ENCODE data around the gene TCF15. TPM values are rescaled to one million over a fixed set of nuclear protein-coding genes. Genes with fewer than 3 reads are reported as not detected.
A peak's percentile ranks its signal among the peaks of the same experiment; 100 is the strongest.

The TCF15 gene
- total and polyA plus RNA-seq, 2 of the 13 experiments (the other 11 are each of a cell fraction or from before 2014, with no cell fraction given): not detected

- TF ChIP-seq NCOA2 (CRISPR knock-in tag; IDR thresholded peaks at IDR 0.05) (no peak), CCAR2 (optimal IDR thresholded peaks at IDR 0.05; ENCODE audit: low read depth, low read length) (no peak), SRF (IDR thresholded peaks at IDR 0.05; ENCODE audit: low read depth, low read length) (0 out of 2 replicates have a peak, but pooled peaks have one; percentile 22), HOXD1 (CRISPR knock-in tag; IDR thresholded peaks at IDR 0.05) (peak; percentile 7; the same call in 1 of the 2 replicates), ZSCAN22 (CRISPR knock-in tag; IDR thresholded peaks at IDR 0.05) (no peak), MXD4 (CRISPR knock-in tag; IDR thresholded peaks at IDR 0.05) (peak; percentile 79), ZNF44 (CRISPR knock-in tag; IDR thresholded peaks at IDR 0.05) (no peak), SMYD3 (CRISPR knock-in tag; IDR thresholded peaks at IDR 0.05) (no peak), ATAD3A (CRISPR knock-in tag; IDR thresholded peaks at IDR 0.05) (no peak), ZBTB42 (CRISPR knock-in tag; IDR thresholded peaks at IDR 0.05) (peak; percentile 53; the same call in 1 of the 2 replicates), CBX1 (IDR thresholded peaks at IDR 0.05; ENCODE audit: low read depth) (peak; percentile 49), TRIM24 (CRISPR knock-in tag; IDR thresholded peaks at IDR 0.05) (no peak), ZNF407 (CRISPR knock-in tag; IDR thresholded peaks at IDR 0.05; ENCODE audit: not compliant biosample characterization) (peak; percentile 5), ZNF841 (CRISPR knock-in tag; IDR thresholded peaks at IDR 0.05; ENCODE audit: borderline replicate concordance) (0 out of 2 replicates have a peak, but pooled peaks have one; percentile 73)
- TF ChIP-seq, protein P1, sequence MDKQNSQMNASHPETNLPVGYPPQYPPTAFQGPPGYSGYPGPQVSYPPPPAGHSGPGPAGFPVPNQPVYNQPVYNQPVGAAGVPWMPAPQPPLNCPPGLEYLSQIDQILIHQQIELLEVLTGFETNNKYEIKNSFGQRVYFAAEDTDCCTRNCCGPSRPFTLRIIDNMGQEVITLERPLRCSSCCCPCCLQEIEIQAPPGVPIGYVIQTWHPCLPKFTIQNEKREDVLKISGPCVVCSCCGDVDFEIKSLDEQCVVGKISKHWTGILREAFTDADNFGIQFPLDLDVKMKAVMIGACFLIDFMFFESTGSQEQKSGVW (CRISPR knock-in tag; IDR thresholded peaks at IDR 0.05; ENCODE audit: borderline replicate concordance): no peak
- TF ChIP-seq, protein P2, sequence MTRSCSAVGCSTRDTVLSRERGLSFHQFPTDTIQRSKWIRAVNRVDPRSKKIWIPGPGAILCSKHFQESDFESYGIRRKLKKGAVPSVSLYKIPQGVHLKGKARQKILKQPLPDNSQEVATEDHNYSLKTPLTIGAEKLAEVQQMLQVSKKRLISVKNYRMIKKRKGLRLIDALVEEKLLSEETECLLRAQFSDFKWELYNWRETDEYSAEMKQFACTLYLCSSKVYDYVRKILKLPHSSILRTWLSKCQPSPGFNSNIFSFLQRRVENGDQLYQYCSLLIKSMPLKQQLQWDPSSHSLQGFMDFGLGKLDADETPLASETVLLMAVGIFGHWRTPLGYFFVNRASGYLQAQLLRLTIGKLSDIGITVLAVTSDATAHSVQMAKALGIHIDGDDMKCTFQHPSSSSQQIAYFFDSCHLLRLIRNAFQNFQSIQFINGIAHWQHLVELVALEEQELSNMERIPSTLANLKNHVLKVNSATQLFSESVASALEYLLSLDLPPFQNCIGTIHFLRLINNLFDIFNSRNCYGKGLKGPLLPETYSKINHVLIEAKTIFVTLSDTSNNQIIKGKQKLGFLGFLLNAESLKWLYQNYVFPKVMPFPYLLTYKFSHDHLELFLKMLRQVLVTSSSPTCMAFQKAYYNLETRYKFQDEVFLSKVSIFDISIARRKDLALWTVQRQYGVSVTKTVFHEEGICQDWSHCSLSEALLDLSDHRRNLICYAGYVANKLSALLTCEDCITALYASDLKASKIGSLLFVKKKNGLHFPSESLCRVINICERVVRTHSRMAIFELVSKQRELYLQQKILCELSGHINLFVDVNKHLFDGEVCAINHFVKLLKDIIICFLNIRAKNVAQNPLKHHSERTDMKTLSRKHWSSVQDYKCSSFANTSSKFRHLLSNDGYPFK (CRISPR knock-in tag; IDR thresholded peaks at IDR 0.05; ENCODE audit: borderline replicate concordance): no peak
- TF ChIP-seq, protein P3, sequence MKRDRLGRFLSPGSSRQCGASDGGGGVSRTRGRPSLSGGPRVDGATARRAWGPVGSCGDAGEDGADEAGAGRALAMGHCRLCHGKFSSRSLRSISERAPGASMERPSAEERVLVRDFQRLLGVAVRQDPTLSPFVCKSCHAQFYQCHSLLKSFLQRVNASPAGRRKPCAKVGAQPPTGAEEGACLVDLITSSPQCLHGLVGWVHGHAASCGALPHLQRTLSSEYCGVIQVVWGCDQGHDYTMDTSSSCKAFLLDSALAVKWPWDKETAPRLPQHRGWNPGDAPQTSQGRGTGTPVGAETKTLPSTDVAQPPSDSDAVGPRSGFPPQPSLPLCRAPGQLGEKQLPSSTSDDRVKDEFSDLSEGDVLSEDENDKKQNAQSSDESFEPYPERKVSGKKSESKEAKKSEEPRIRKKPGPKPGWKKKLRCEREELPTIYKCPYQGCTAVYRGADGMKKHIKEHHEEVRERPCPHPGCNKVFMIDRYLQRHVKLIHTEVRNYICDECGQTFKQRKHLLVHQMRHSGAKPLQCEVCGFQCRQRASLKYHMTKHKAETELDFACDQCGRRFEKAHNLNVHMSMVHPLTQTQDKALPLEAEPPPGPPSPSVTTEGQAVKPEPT (CRISPR knock-in tag; IDR thresholded peaks at IDR 0.05; ENCODE audit: low read depth): no peak
These were observed 43.0 kb upstream of the TCF15 start, which contains the start of gene SRXN1 (continued) for GRCh38 chr20:653110-653589.

Measured in HepG2 (cell line).